PC-3 (cell line): ENCODE measurements around the gene ZFP36. TPM values are rescaled to one million over a fixed set of nuclear protein-coding genes. Genes with fewer than 3 reads are reported as not detected.
"Not testable (repeated sequence)": the region's sequence is repeated elsewhere in the genome, so short reads cannot be mapped to it uniquely, and the experiment has no call there.

Experiments
- ATAC-seq: fragments of 200-7000 bp; cut with Tn5 transposase; 2 replicates; pipeline ENCODE4 v1.9.1; 2020; ENCODE audit warnings: mild to moderate bottlenecking, moderate library complexity
- BruUV-seq: library from RNA; stranded (reverse); fragments of 400-500 nt; replicated peaks from 2 replicates; lab custom pipeline; 2021; lab: Mats Ljungman, UMichigan
- CTCF ChIA-PET: fragments of 300-600 bp; sonication (Branson Sonifier 250); formaldehyde crosslinking; loops from one replicate; lab custom pipeline; 2022; ENCODE audit warnings: antibody characterized with exemption; lab: Charles Lee
- POLR2A ChIA-PET: fragments of 300-600 bp; sonication (Branson Sonifier 250); formaldehyde crosslinking; loops from one replicate; lab custom pipeline; 2022; ENCODE audit warnings: antibody characterized with exemption; ENCODE audit not compliant: unreplicated experiment; lab: Charles Lee
- DNase-seq: peaks from one replicate; pipeline ENCODE4 v3.0.0-alpha.2; 2015
- H2AFZ ChIP-seq: fragments of 300-600 bp; sonication (generic); 2 replicates; pipeline ENCODE4 v1.6.0; 2016; ENCODE audit warnings: antibody characterized with exemption, low read length
- H3F3A ChIP-seq: fragments of 300-600 bp; sonication (generic); one replicate; pipeline ENCODE4 v1.6.0; 2017; ENCODE audit warnings: antibody characterized with exemption, low read length, control low read depth, mild to moderate bottlenecking; ENCODE audit not compliant: unreplicated experiment
- H3K27ac ChIP-seq: fragments of 300-600 bp; sonication (generic); 2 replicates; pipeline ENCODE4 v1.5.1; 2016; ENCODE audit warnings: mild to moderate bottlenecking, low read length
- H3K27me3 ChIP-seq: fragments of 300-600 bp; sonication (generic); 2 replicates; pipeline ENCODE4 v1.6.1; 2016; ENCODE audit warnings: low read length, mixed read lengths
- H3K36me3 ChIP-seq: fragments of 300-600 bp; sonication (generic); 2 replicates; pipeline ENCODE4 v1.6.1; 2016; ENCODE audit warnings: low read depth, mixed run types, low read length, mixed read lengths
- H3K4me1 ChIP-seq: fragments of 300-600 bp; sonication (generic); 2 replicates; pipeline ENCODE4 v1.5.1; 2016; ENCODE audit warnings: low read length; ENCODE audit not compliant: insufficient read depth
- H3K4me2 ChIP-seq: fragments of 300-600 bp; sonication (generic); 2 replicates; pipeline ENCODE4 v1.6.0; 2016; ENCODE audit warnings: low read length
- H3K4me3 ChIP-seq: fragments of 300-600 bp; sonication (generic); 2 replicates; pipeline ENCODE4 v1.5.1; 2016; ENCODE audit warnings: mild to moderate bottlenecking, low read length, mixed read lengths
- H3K79me2 ChIP-seq: fragments of 300-600 bp; sonication (generic); 2 replicates; pipeline ENCODE4 v1.6.1; 2017; ENCODE audit warnings: low read length, mixed read lengths
- H3K9ac ChIP-seq: fragments of 300-600 bp; sonication (generic); 2 replicates; pipeline ENCODE4 v1.6.0; 2016; ENCODE audit warnings: mild to moderate bottlenecking, low read length
- H3K9me2 ChIP-seq: fragments of 300-600 bp; sonication (generic); replicated peaks from 2 replicates; pipeline ENCODE4 v1.6.1; 2016; ENCODE audit warnings: mixed run types, low read length, mixed read lengths
- H3K9me3 ChIP-seq: fragments of 300-600 bp; sonication (generic); 2 replicates; pipeline ENCODE4 v1.6.1; 2016; ENCODE audit warnings: low read length, mixed read lengths
- H4K20me1 ChIP-seq: fragments of 300-600 bp; sonication (generic); 2 replicates; pipeline ENCODE4 v1.6.1; 2016; ENCODE audit warnings: low read length, mixed read lengths
- CTCF ChIP-seq: fragments of 300-600 bp; sonication (generic); conservative IDR thresholded peaks from 2 replicates; pipeline ENCODE4 v1.5.1; 2017; ENCODE audit warnings: antibody characterized with exemption, low read depth, mild to moderate bottlenecking, low read length
- EZH2 ChIP-seq: fragments of 300-600 bp; sonication (generic); IDR thresholded peaks from one replicate; pipeline ENCODE4 v1.6.1; 2017; ENCODE audit warnings: antibody characterized with exemption, mild to moderate bottlenecking, low read length; ENCODE audit not compliant: unreplicated experiment
- EZH2phosphoT487 ChIP-seq: fragments of 300-600 bp; sonication (generic); IDR thresholded peaks from 2 replicates; pipeline ENCODE4 v1.6.1; 2018; ENCODE audit warnings: mild to moderate bottlenecking, antibody characterized with exemption, low read length, borderline replicate concordance
- intact Hi-C: fragments of 100-400 bp; cut with micrococcal nuclease; formaldehyde crosslinking; loops from 2 replicates; pipeline ENCODE4 v1.9.0; 2023
- microRNA-seq: library from miRNA; unstranded; fragments of <30 nt; microRNA quantifications from one replicate; pipeline ENCODE4 v1.1.0, GENCODE V29; 2020; ENCODE audit not compliant: unreplicated experiment
- total RNA-seq: library from RNA; depleted of rRNA; stranded (reverse); fragments of >200 nt; gene quantifications from 2 replicates; pipeline ENCODE4 v1.2.3, GENCODE V29; 2014; rRNA removed

ZFP36 gene
- total RNA-seq, 1 experiment from 2014 or later: 32.7 TPM

- Histone ChIP-seq H3K4me2 (no peak overlapping the region), H3F3A (no peaks in the 10 kb centered on the region), H3K4me3 (no peak overlapping the region), H2AFZ (no peak overlapping the region), H3K9me2 (no peaks in the 10 kb centered on the region), H3K27me3 (no peaks in the 10 kb centered on the region), H3K9me3 (no peaks in the 10 kb centered on the region), H3K27ac (no peak overlapping the region), H3K79me2 (peaks cover 87% of the 10 kb centered on the region), H4K20me1 (peaks cover 14% of the 10 kb centered on the region; the same call in 1 of the 2 replicates), H3K4me1 (peaks cover 30% of the 10 kb centered on the region), H3K36me3 (peaks cover 10% of the 10 kb centered on the region; the same call in 1 of the 2 replicates), H3K9ac (no peak overlapping the region)
- intact Hi-C loops: no loop called here
- ATAC-seq (no peak), DNase-seq (no peak)
- POLR2A ChIA-PET: interaction anchor here (0.5 kb wide), 1 partner anchor 41 kb away, joined by 4 read pairs; no protein-coding TSS in a partner anchor
- CTCF ChIA-PET: no interaction called here
- no TSS peak for BruUV-seq
- no peak for TF ChIP-seq EZH2phosphoT487
- no peak for TF ChIP-seq CTCF
- TF ChIP-seq EZH2: no peak
Measured at GRCh38 chr19:39449116-39449797, 42.6 kb downstream of the ZFP36 start.

- H3K4me2 ChIP-seq, H3K9me2 ChIP-seq, H3K27me3 ChIP-seq, H3K4me3 ChIP-seq, H3K27ac ChIP-seq, DNase-seq, H2AFZ ChIP-seq, CTCF ChIA-PET, H3F3A ChIP-seq, ATAC-seq, H3K9ac ChIP-seq, BruUV-seq, intact Hi-C loops, POLR2A ChIA-PET, H3K9me3 ChIP-seq: not testable (repeated sequence)
- peaks cover 14% of the 10 kb centered on the region; the same call in 1 of the 2 replicates for H4K20me1 ChIP-seq
- H3K4me1 ChIP-seq: peaks cover 28% of the 10 kb centered on the region
- peaks cover 75% of the 10 kb centered on the region for H3K79me2 ChIP-seq
- peaks cover 10% of the 10 kb centered on the region; the same call in 1 of the 2 replicates for H3K36me3 ChIP-seq
Measured at GRCh38 chr19:39451257-39451656, 44.6 kb downstream of the ZFP36 start.

Small RNA genes lying within 50 kb of the gene (microRNA-seq; reads per million reads assigned to microRNA genes)
- gene MIR4530: not detected

Other genes with a start within 250 kb of the ZFP36 start
- gene NCCRP1, start 209.9 kb upstream of the ZFP36 start, total RNA-seq: 2.2 and 6.2 TPM in 2 replicates
- gene SYCN, start 202.6 kb upstream of the ZFP36 start, total RNA-seq: not detected in 2 replicates
- gene IFNL3, start 161.8 kb upstream of the ZFP36 start, total RNA-seq: not detected in 2 replicates
- gene IFNL4, start 158.0 kb upstream of the ZFP36 start, total RNA-seq: not detected in 2 replicates
- gene IFNL2, start 138.5 kb upstream of the ZFP36 start, total RNA-seq: not detected in 2 replicates
- gene IFNL1, start 110.4 kb upstream of the ZFP36 start, total RNA-seq: not detected in 2 replicates
- 3.6 and 6.7 TPM in 2 replicates for gene LRFN1, start 86.0 kb upstream of the ZFP36 start, total RNA-seq
- 0.36 TPM in 1 of 2 replicates, not detected in the other for gene GMFG, start 70.8 kb upstream of the ZFP36 start, total RNA-seq
- gene SAMD4B, start 64.4 kb upstream of the ZFP36 start, total RNA-seq: 80.4 and 93.8 TPM in 2 replicates
- gene PAF1, start 15.7 kb upstream of the ZFP36 start, total RNA-seq: 50.7 and 56.6 TPM in 2 replicates
- gene MED29, start 15.5 kb upstream of the ZFP36 start, total RNA-seq: 17.0 and 30.1 TPM in 2 replicates
- 8.3 and 10.6 TPM in 2 replicates for gene PLEKHG2, start 5.8 kb downstream of the ZFP36 start, total RNA-seq
- 294 and 418 TPM in 2 replicates for gene RPS16, start 29.1 kb downstream of the ZFP36 start, total RNA-seq
- 59.9 and 95.0 TPM in 2 replicates for gene SUPT5H, start 38.7 kb downstream of the ZFP36 start, total RNA-seq
- gene TIMM50, start 74.0 kb downstream of the ZFP36 start, total RNA-seq: 97.2 and 123 TPM in 2 replicates
- 7.2 and 8.7 TPM in 2 replicates for gene DLL3, start 92.1 kb downstream of the ZFP36 start, total RNA-seq
- gene SELENOV, start 108.3 kb downstream of the ZFP36 start, total RNA-seq: not detected in 2 replicates
- gene EID2B, start 126.0 kb downstream of the ZFP36 start, total RNA-seq: 2.1 and 3.5 TPM in 2 replicates
- 11.3 and 22.9 TPM in 2 replicates for gene EID2, start 133.3 kb downstream of the ZFP36 start, total RNA-seq
- gene LGALS13, start 195.7 kb downstream of the ZFP36 start, total RNA-seq: not detected in 2 replicates
- not detected in 2 replicates for gene LGALS16, start 249.1 kb downstream of the ZFP36 start, total RNA-seq